Transverse colon (tissue), 4 donors: ENCODE results near the gene MASP1.

Experiments used
- EP300 ChIP-seq: sonication (generic); formaldehyde crosslinking; IDR thresholded peaks from one replicate; pipeline ENCODE4 v1.6.1; 2017; ENCODE audit warnings: antibody characterized with exemption, low read depth
- POLR2A ChIP-seq: fragments of 450-650 bp; IDR thresholded peaks from one replicate; pipeline ENCODE4 v1.6.1; 2016; ENCODE audit warnings: antibody characterized with exemption, mild to moderate bottlenecking, moderate library complexity
- POLR2AphosphoS5 ChIP-seq, 3 donors: sonication (generic); formaldehyde crosslinking; IDR thresholded peaks; one replicate each; pipeline ENCODE4 v1.6.1; 2016; ENCODE audit warnings: antibody characterized with exemption in 3 of 3
- TF ChIP-seq, protein P1 (sequence below), 5 experiments: fragments of 200-600 bp in 3 of 5; fragments of 450-650 bp in 2 of 5; sonication (generic) in 3 of 5; IDR thresholded peaks; 1 replicate in 2 of 5; 2 replicates in 3 of 5; pipeline ENCODE4 v1.5.1; 2016 to 2017; ENCODE audit warnings: antibody characterized with exemption in 5 of 5, inconsistent platforms in 3 of 5, mild to moderate bottlenecking in 2 of 5, moderate library complexity in 1 of 5

DNA sequence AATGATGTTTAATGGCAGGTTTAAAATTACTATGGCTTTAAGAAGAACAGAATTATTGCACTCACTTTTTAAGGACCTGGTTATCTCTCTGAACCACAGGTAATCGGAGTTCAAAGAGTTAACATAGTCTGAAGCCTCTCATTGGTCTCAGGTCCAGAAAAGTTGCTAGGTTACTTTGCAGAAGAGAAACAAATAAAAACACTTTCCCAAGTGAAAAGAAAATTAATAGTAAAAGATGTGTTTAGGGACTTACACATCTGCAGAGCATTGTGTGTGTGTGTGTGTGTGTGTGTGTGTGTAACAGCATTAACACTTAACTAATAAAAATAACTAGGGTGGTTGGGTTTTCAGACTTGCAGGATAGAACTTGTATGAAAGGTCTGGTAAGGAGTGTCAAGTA, 1.0 kb downstream of the MASP1 start:
- TF ChIP-seq POLR2AphosphoS5 (IDR thresholded peaks at IDR 0.05), result no peak
- TF ChIP-seq, protein P1, sequence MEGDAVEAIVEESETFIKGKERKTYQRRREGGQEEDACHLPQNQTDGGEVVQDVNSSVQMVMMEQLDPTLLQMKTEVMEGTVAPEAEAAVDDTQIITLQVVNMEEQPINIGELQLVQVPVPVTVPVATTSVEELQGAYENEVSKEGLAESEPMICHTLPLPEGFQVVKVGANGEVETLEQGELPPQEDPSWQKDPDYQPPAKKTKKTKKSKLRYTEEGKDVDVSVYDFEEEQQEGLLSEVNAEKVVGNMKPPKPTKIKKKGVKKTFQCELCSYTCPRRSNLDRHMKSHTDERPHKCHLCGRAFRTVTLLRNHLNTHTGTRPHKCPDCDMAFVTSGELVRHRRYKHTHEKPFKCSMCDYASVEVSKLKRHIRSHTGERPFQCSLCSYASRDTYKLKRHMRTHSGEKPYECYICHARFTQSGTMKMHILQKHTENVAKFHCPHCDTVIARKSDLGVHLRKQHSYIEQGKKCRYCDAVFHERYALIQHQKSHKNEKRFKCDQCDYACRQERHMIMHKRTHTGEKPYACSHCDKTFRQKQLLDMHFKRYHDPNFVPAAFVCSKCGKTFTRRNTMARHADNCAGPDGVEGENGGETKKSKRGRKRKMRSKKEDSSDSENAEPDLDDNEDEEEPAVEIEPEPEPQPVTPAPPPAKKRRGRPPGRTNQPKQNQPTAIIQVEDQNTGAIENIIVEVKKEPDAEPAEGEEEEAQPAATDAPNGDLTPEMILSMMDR (IDR thresholded peaks at IDR 0.05), result no peak
- TF ChIP-seq POLR2A, result no peak
- no peak for TF ChIP-seq EP300
